DOHH2 (cell line): ENCODE results near the gene TIMM17A.

Source experiments
- H3F3A ChIP-seq: fragments of 200-600 bp; sonication (generic), shearing (Covaris generic); 2 replicates; pipeline ENCODE4 v1.6.0; 2016; ENCODE audit warnings: antibody characterized with exemption, mild to moderate bottlenecking; ENCODE audit not compliant: control insufficient read depth, insufficient read depth
- H3K27ac ChIP-seq: fragments of 200-600 bp; sonication (generic); 2 replicates; pipeline ENCODE4 v1.5.1; 2014; ENCODE audit warnings: low read depth, mild to moderate bottlenecking, low read length, moderate library complexity
- H3K27me3 ChIP-seq: fragments of 200-600 bp; sonication (generic); 2 replicates; pipeline ENCODE4 v1.6.1; 2014; ENCODE audit warnings: mild to moderate bottlenecking, low read length, mixed read lengths; ENCODE audit not compliant: control insufficient read depth
- H3K36me3 ChIP-seq: fragments of 200-600 bp; sonication (generic); 2 replicates; pipeline ENCODE4 v1.6.1; 2014; ENCODE audit warnings: mild to moderate bottlenecking, low read length, moderate library complexity, mixed read lengths; ENCODE audit not compliant: control insufficient read depth
- H3K4me1 ChIP-seq: fragments of 200-600 bp; sonication (generic); 2 replicates; pipeline ENCODE4 v1.6.1; 2014; ENCODE audit warnings: mild to moderate bottlenecking, low read length, mixed read lengths; ENCODE audit not compliant: control insufficient read depth
- H3K4me2 ChIP-seq: fragments of 200-600 bp; sonication (generic); 2 replicates; pipeline ENCODE4 v1.6.0; 2014; ENCODE audit warnings: mild to moderate bottlenecking, low read length, moderate library complexity
- H3K4me3 ChIP-seq: fragments of 200-600 bp; sonication (generic); 2 replicates; pipeline ENCODE4 v1.5.1; 2014; ENCODE audit warnings: mild to moderate bottlenecking, low read length, mixed read lengths
- H3K79me2 ChIP-seq: fragments of 200-600 bp; sonication (generic); 2 replicates; pipeline ENCODE4 v1.6.1; 2014; ENCODE audit warnings: mild to moderate bottlenecking, low read length, mixed read lengths; ENCODE audit not compliant: control insufficient read depth
- H3K9me2 ChIP-seq: fragments of 200-600 bp; sonication (generic); replicated peaks from 2 replicates; pipeline ENCODE4 v1.6.1; 2014; ENCODE audit warnings: mild to moderate bottlenecking, low read length, mixed read lengths; ENCODE audit not compliant: control insufficient read depth
- H3K9me3 ChIP-seq: fragments of 200-600 bp; sonication (generic); 2 replicates; pipeline ENCODE4 v1.6.1; 2014; ENCODE audit warnings: antibody characterized with exemption, low read length, mixed read lengths; ENCODE audit not compliant: control insufficient read depth, insufficient read depth
- H4K20me1 ChIP-seq: fragments of 200-600 bp; sonication (generic); 2 replicates; pipeline ENCODE4 v1.6.0; 2014; ENCODE audit warnings: low read depth, mild to moderate bottlenecking, antibody characterized with exemption, low read length, moderate library complexity; ENCODE audit not compliant: control insufficient read depth, insufficient read depth
- EZH2phosphoT487 ChIP-seq: fragments of 200-600 bp; sonication (generic); IDR thresholded peaks from 2 replicates; pipeline ENCODE4 v1.6.1; 2017; ENCODE audit warnings: borderline replicate concordance, mild to moderate bottlenecking, antibody characterized with exemption, low read length, moderate library complexity, mixed read lengths
- TF ChIP-seq, protein P1 (sequence below): fragments of 200-600 bp; sonication (generic); IDR thresholded peaks from one replicate; pipeline ENCODE4 v1.5.1; 2014; ENCODE audit warnings: antibody characterized with exemption, mild to moderate bottlenecking, low read depth, low read length; ENCODE audit not compliant: poor library complexity, severe bottlenecking

TIMM17A gene

DNA sequence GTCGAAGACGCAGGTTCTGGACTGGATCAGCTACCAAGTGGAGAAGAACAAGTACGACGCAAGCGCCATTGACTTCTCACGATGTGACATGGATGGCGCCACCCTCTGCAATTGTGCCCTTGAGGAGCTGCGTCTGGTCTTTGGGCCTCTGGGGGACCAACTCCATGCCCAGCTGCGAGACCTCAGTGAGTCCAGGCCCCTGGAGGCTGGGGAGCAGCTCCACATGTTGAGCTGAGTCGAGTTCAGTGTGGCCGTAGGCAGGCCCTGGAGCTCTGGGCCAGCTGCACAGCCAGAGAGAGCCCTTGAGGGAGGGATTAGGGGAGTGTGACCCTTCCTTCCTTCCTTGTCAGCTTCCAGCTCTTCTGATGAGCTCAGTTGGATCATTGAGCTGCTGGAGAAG lies 56.7 kb downstream of the TIMM17A start:
- H3K9me3 ChIP-seq = no peaks in the 10 kb centered on the region
- H3K4me3 ChIP-seq = no peak overlapping the region
- no peak overlapping the region for H3K4me2 ChIP-seq
- no peaks in the 10 kb centered on the region for H3F3A ChIP-seq
- H3K27me3 ChIP-seq = 0 out of 2 replicates have a peak, but pooled peaks cover 2% of the 10 kb centered on the region
- no peaks in the 10 kb centered on the region for H3K9me2 ChIP-seq
- no peaks in the 10 kb centered on the region for H3K36me3 ChIP-seq
- no peaks in the 10 kb centered on the region for H3K79me2 ChIP-seq
- peaks cover 10% of the 10 kb centered on the region for H3K4me1 ChIP-seq
- H4K20me1 ChIP-seq = 0 out of 2 replicates have a peak, but pooled peaks cover 3% of the 10 kb centered on the region
- no peak overlapping the region for H3K27ac ChIP-seq
- TF ChIP-seq, protein P1, sequence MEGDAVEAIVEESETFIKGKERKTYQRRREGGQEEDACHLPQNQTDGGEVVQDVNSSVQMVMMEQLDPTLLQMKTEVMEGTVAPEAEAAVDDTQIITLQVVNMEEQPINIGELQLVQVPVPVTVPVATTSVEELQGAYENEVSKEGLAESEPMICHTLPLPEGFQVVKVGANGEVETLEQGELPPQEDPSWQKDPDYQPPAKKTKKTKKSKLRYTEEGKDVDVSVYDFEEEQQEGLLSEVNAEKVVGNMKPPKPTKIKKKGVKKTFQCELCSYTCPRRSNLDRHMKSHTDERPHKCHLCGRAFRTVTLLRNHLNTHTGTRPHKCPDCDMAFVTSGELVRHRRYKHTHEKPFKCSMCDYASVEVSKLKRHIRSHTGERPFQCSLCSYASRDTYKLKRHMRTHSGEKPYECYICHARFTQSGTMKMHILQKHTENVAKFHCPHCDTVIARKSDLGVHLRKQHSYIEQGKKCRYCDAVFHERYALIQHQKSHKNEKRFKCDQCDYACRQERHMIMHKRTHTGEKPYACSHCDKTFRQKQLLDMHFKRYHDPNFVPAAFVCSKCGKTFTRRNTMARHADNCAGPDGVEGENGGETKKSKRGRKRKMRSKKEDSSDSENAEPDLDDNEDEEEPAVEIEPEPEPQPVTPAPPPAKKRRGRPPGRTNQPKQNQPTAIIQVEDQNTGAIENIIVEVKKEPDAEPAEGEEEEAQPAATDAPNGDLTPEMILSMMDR = no peak
- no peak for TF ChIP-seq EZH2phosphoT487

DNA sequence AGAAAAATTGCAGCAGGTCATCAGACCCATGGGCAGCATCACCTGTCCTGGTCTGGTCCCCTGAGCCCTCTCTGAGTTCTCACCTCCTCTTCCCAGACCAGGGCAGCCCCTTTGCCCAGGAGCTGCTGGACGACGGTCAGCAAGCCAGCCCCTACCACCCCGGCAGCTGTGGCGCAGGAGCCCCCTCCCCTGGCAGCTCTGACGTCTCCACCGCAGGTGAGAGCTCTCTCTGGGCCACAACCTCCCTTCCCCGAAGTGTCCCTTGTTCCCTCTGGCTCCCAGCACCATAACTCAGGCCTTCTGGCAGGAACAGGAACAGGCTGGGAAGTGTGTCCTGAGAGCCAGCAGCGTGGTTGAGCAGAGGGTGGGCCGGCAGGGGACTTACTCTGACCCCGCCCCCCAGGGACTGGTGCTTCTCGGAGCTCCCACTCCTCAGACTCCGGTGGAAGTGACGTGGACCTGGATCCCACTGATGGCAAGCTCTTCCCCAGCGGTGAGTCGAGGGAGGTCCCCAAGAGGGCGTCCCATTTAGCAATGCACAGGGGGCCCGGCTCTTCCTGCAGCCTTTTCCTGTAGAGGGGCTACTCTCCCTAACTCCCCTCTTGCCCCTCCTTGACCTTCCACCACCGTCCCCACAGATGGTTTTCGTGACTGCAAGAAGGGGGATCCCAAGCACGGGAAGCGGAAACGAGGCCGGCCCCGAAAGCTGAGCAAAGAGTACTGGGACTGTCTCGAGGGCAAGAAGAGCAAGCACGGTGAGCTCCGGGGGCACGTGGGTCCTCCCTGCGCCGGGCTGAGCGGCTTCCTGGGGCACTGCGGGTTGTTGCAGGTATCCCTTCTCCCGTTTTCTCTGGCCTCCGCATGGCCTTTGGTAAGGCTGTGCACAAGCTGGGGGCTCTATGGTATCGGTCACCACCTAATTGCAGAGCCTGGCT lies 57.5 kb downstream of the TIMM17A start:
- H3K4me2 ChIP-seq = no peak overlapping the region
- no peaks in the 10 kb centered on the region for H3K9me2 ChIP-seq
- H3K9me3 ChIP-seq = no peaks in the 10 kb centered on the region
- H3K79me2 ChIP-seq = no peaks in the 10 kb centered on the region
- no peak overlapping the region for H3K27ac ChIP-seq
- 0 out of 2 replicates have a peak, but pooled peaks cover 2% of the 10 kb centered on the region for H3K27me3 ChIP-seq
- no peaks in the 10 kb centered on the region for H3F3A ChIP-seq
- 0 out of 2 replicates have a peak, but pooled peaks cover 3% of the 10 kb centered on the region for H4K20me1 ChIP-seq
- no peak for TF ChIP-seq EZH2phosphoT487
- TF ChIP-seq, protein P1 = no peak
- H3K4me3 ChIP-seq = no peak overlapping the region
- H3K4me1 ChIP-seq = peaks cover 10% of the 10 kb centered on the region
- no peaks in the 10 kb centered on the region for H3K36me3 ChIP-seq

GRCh38 chr1:202013603-202014002 lies 58.3 kb downstream of the TIMM17A start:
- H3K4me1 ChIP-seq = peaks cover 10% of the 10 kb centered on the region

More at GRCh38 chr1:202013603-202014002, 58.3 kb downstream of the TIMM17A start:
- H3K79me2 ChIP-seq = no peaks in the 10 kb centered on the region
- H3K27me3 ChIP-seq = 0 out of 2 replicates have a peak, but pooled peaks cover 2% of the 10 kb centered on the region
- H3K4me3 ChIP-seq = no peak overlapping the region
- H3K36me3 ChIP-seq = no peaks in the 10 kb centered on the region
- H3K9me2 ChIP-seq = no peaks in the 10 kb centered on the region
- H4K20me1 ChIP-seq = 0 out of 2 replicates have a peak, but pooled peaks cover 3% of the 10 kb centered on the region
- TF ChIP-seq EZH2phosphoT487 = no peak
- TF ChIP-seq, protein P1 = no peak
- no peaks in the 10 kb centered on the region for H3K9me3 ChIP-seq
- H3K4me2 ChIP-seq = no peak overlapping the region
- no peak overlapping the region for H3K27ac ChIP-seq
- no peaks in the 10 kb centered on the region for H3F3A ChIP-seq
